ENCODE data around the gene CYSTM1. TPM values are rescaled to one million over a fixed set of nuclear protein-coding genes. Genes with fewer than 3 reads are reported as not detected.
"Not testable (repeated sequence)": the region's sequence is repeated elsewhere in the genome, so short reads cannot be mapped to it uniquely, and the experiment has no call there.

Gene CYSTM1
- total RNA-seq, 3 donors from 2014 or later (not counting 1 experiment from before 2014, with no cell fraction given) = 3.9 to 4.9 (median 4.2) TPM

GRCh38 chr5:140196115-140196814 lies 21.3 kb downstream of the CYSTM1 start:
- H3K36me3 Mint-ChIP-seq = no peaks in the 10 kb centered on the region
- H3K9me3 ChIP-seq (ENCODE audit: control insufficient read depth, insufficient read depth, low read length) = no peaks in the 10 kb centered on the region
- H3K36me3 ChIP-seq (ENCODE audit: control insufficient read depth, insufficient read depth, low read length) = no peaks in the 10 kb centered on the region
- no peak overlapping the region for H3K4me3 Mint-ChIP-seq
- WGBS (ENCODE audit: insufficient coverage) = 72% methylated on average over 2 of the region's 2 CpGs
- H3K9me3 Mint-ChIP-seq = no peaks in the 10 kb centered on the region
- H3K27me3 Mint-ChIP-seq (ENCODE audit: low read depth in 2 of 2) = peaks cover 0 to under 1% of the 10 kb centered on the region in 2 donors
- no peak overlapping the region for H3K27ac Mint-ChIP-seq
- no peak overlapping the region for H3K4me3 ChIP-seq (ENCODE audit: low read length)
- intact Hi-C loops (cut with micrococcal nuclease) = no loop called here
- H3K27ac ChIP-seq (ENCODE audit: low read length) = no peak overlapping the region
- ATAC-seq (no peak), DNase-seq (no peak)
- no peak for TF ChIP-seq CTCF (IDR thresholded peaks at IDR 0.05)
- peaks cover 3% of the 10 kb centered on the region for H3K4me1 ChIP-seq (ENCODE audit: control insufficient read depth, insufficient read depth, low read length)
- peaks cover 7 to 10% of the 10 kb centered on the region in 2 donors for H3K4me1 Mint-ChIP-seq
- H3K27me3 ChIP-seq (ENCODE audit: control insufficient read depth, insufficient read depth, low read length) = no peaks in the 10 kb centered on the region

- H3K27me3 ChIP-seq (ENCODE audit: control insufficient read depth, insufficient read depth, low read length) = no peaks in the 10 kb centered on the region
- peaks cover 7 to 10% of the 10 kb centered on the region in 2 donors for H3K4me1 Mint-ChIP-seq
- 100% methylated on average over 2 of the region's 2 CpGs for WGBS (ENCODE audit: insufficient coverage)
- H3K27me3 Mint-ChIP-seq (ENCODE audit: low read depth in 2 of 2) = peaks cover 0 to 3% of the 10 kb centered on the region in 2 donors
- H3K27ac Mint-ChIP-seq = no peak overlapping the region
- H3K4me3 ChIP-seq (ENCODE audit: low read length) = no peak overlapping the region
- no peak for DNase-seq
- no peaks in the 10 kb centered on the region for H3K9me3 Mint-ChIP-seq
- no peaks in the 10 kb centered on the region for H3K9me3 ChIP-seq (ENCODE audit: control insufficient read depth, insufficient read depth, low read length)
- H3K4me1 ChIP-seq (ENCODE audit: control insufficient read depth, insufficient read depth, low read length) = peaks cover 3% of the 10 kb centered on the region
- ATAC-seq = no peak
- H3K4me3 Mint-ChIP-seq = no peak overlapping the region
- H3K36me3 ChIP-seq (ENCODE audit: control insufficient read depth, insufficient read depth, low read length) = no peaks in the 10 kb centered on the region
- TF ChIP-seq CTCF (IDR thresholded peaks at IDR 0.05) = no peak
- no peak overlapping the region for H3K27ac ChIP-seq (ENCODE audit: low read length)
- intact Hi-C loops (cut with micrococcal nuclease) = no loop called here
- no peaks in the 10 kb centered on the region for H3K36me3 Mint-ChIP-seq
Observed at GRCh38 chr5:140197023-140197422, 22.0 kb downstream of the CYSTM1 start.

- H3K9me3 Mint-ChIP-seq; H3K27ac Mint-ChIP-seq; intact Hi-C loops (cut with micrococcal nuclease); DNase-seq; H3K36me3 ChIP-seq (ENCODE audit: control insufficient read depth, insufficient read depth, low read length); H3K4me3 Mint-ChIP-seq; ATAC-seq; H3K9me3 ChIP-seq (ENCODE audit: control insufficient read depth, insufficient read depth, low read length); H3K27me3 Mint-ChIP-seq (ENCODE audit: low read depth in 2 of 2); H3K27me3 ChIP-seq (ENCODE audit: control insufficient read depth, insufficient read depth, low read length); H3K4me3 ChIP-seq (ENCODE audit: low read length); H3K4me1 ChIP-seq (ENCODE audit: control insufficient read depth, insufficient read depth, low read length); H3K4me1 Mint-ChIP-seq; H3K36me3 Mint-ChIP-seq; H3K27ac ChIP-seq (ENCODE audit: low read length): not testable (repeated sequence)
- WGBS (ENCODE audit: insufficient coverage) = no CpG with 5 or more reads among the region's 1 CpG
Observed at GRCh38 chr5:140198915-140199314, 23.9 kb downstream of the CYSTM1 start.

GRCh38 chr5:140202078-140202477 lies 27.1 kb downstream of the CYSTM1 start:
- no peaks in the 10 kb centered on the region for H3K4me1 ChIP-seq (ENCODE audit: control insufficient read depth, insufficient read depth, low read length)

More at GRCh38 chr5:140202078-140202477, 27.1 kb downstream of the CYSTM1 start:
- Histone ChIP-seq H3K27me3 (ENCODE audit: control insufficient read depth, insufficient read depth, low read length) (no peaks in the 10 kb centered on the region), H3K9me3 (ENCODE audit: control insufficient read depth, insufficient read depth, low read length) (no peaks in the 10 kb centered on the region), H3K4me3 (ENCODE audit: low read length) (no peak overlapping the region), H3K36me3 (ENCODE audit: control insufficient read depth, insufficient read depth, low read length) (no peaks in the 10 kb centered on the region), H3K27ac (ENCODE audit: low read length) (no peak overlapping the region)
- H3K9me3 Mint-ChIP-seq = no peaks in the 10 kb centered on the region
- no peak for DNase-seq
- H3K36me3 Mint-ChIP-seq = no peaks in the 10 kb centered on the region
- H3K27ac Mint-ChIP-seq = no peak overlapping the region
- TF ChIP-seq CTCF (IDR thresholded peaks at IDR 0.05) = no peak
- H3K27me3 Mint-ChIP-seq (ENCODE audit: low read depth in 2 of 2) = peaks cover 0 to 8% of the 10 kb centered on the region in 2 donors
- H3K4me1 Mint-ChIP-seq = no peaks in the 10 kb centered on the region
- intact Hi-C loops (cut with micrococcal nuclease) = no loop called here
- WGBS (ENCODE audit: insufficient coverage) = 81% methylated on average over 3 of the region's 4 CpGs
- no peak overlapping the region for H3K4me3 Mint-ChIP-seq
- no peak for ATAC-seq
